ENCODE results near the gene WDFY2. TPM values are rescaled to one million over a fixed set of nuclear protein-coding genes. Genes with fewer than 3 reads are reported as not detected.

WDFY2 gene
- total RNA-seq, 4 donors from 2014 or later, result 6.0 to 11.3 (median 9.7) TPM

GRCh38 chr13:51738226-51738905, 154.1 kb downstream of the WDFY2 start:
- Histone ChIP-seq H3K36me3 (peaks cover 0 to 7% (median 0%) of the 10 kb centered on the region in 3 donors), H3K27ac (no peak overlapping the region), H3K4me3 (no peak overlapping the region), H3K9me3 (no peaks in the 10 kb centered on the region), H3K4me1 (no peaks in the 10 kb centered on the region), H3K27me3 (no peaks in the 10 kb centered on the region)
- no peak for DNase-seq
- TF ChIP-seq CTCF (IDR thresholded peaks at IDR 0.05), result no peak
- no peak for TF ChIP-seq POLR2A (IDR thresholded peaks at IDR 0.05)

- peaks cover 0 to 7% (median 0%) of the 10 kb centered on the region in 3 donors for H3K36me3 ChIP-seq
- H3K9me3 ChIP-seq, result no peaks in the 10 kb centered on the region
- DNase-seq, result no peak
- no peak for TF ChIP-seq CTCF (IDR thresholded peaks at IDR 0.05)
- no peak for TF ChIP-seq POLR2A (IDR thresholded peaks at IDR 0.05)
- H3K27ac ChIP-seq, result peak overlapping the region; percentile 3 to 48 (median 41)
- H3K27me3 ChIP-seq, result no peaks in the 10 kb centered on the region
- no peaks in the 10 kb centered on the region for H3K4me1 ChIP-seq
- no peak overlapping the region for H3K4me3 ChIP-seq
These were observed 154.9 kb downstream of the WDFY2 start for GRCh38 chr13:51739027-51739764.

- H3K27me3 ChIP-seq, result no peaks in the 10 kb centered on the region
- H3K4me3 ChIP-seq, result no peak overlapping the region
- DNase-seq, result no peak
- H3K9me3 ChIP-seq, result no peaks in the 10 kb centered on the region
- H3K36me3 ChIP-seq, result peaks cover 0 to 7% (median 0%) of the 10 kb centered on the region in 3 donors
- no peaks in the 10 kb centered on the region for H3K4me1 ChIP-seq
- peak overlapping the region in 2 of 4 donors; percentile 37 to 45 for H3K27ac ChIP-seq
- TF ChIP-seq POLR2A (IDR thresholded peaks at IDR 0.05) (no peak), CTCF (IDR thresholded peaks at IDR 0.05) (no peak)
These were observed 156.4 kb downstream of the WDFY2 start for GRCh38 chr13:51740698-51741097.

GRCh38 chr13:51742031-51742430, 157.8 kb downstream of the WDFY2 start:
- no peak for DNase-seq
- no peak overlapping the region for H3K27ac ChIP-seq
- no peak for TF ChIP-seq POLR2A (IDR thresholded peaks at IDR 0.05)
- TF ChIP-seq CTCF (IDR thresholded peaks at IDR 0.05), result no peak
- H3K9me3 ChIP-seq, result no peaks in the 10 kb centered on the region
- peaks cover 0 to 7% (median 0%) of the 10 kb centered on the region in 3 donors for H3K36me3 ChIP-seq
- no peaks in the 10 kb centered on the region for H3K27me3 ChIP-seq
- no peak overlapping the region for H3K4me3 ChIP-seq
- no peaks in the 10 kb centered on the region for H3K4me1 ChIP-seq

- DNase-seq, result no peak
- no peaks in the 10 kb centered on the region for H3K27me3 ChIP-seq
- no peaks in the 10 kb centered on the region for H3K4me1 ChIP-seq
- H3K27ac ChIP-seq, result no peak overlapping the region
- TF ChIP-seq CTCF (IDR thresholded peaks at IDR 0.05) (no peak), POLR2A (IDR thresholded peaks at IDR 0.05) (no peak)
- H3K4me3 ChIP-seq, result no peak overlapping the region
- H3K36me3 ChIP-seq, result peaks cover 0 to 7% (median 0%) of the 10 kb centered on the region in 3 donors
- no peaks in the 10 kb centered on the region for H3K9me3 ChIP-seq
These were observed 158.3 kb downstream of the WDFY2 start for GRCh38 chr13:51742611-51743010.
